ENCODE data around the gene CENPP. TPM values are rescaled to one million over a fixed set of nuclear protein-coding genes. Genes with fewer than 3 reads are reported as not detected.

Gene CENPP
- total RNA-seq, 1 donor from 2014 or later, result 1.9 TPM

GRCh38 chr9:92425474-92425873 is 99.7 kb downstream of the CENPP start:
- Histone ChIP-seq H3K4me2 (ENCODE audit: low read length) (no peak overlapping the region), H3K4me1 (ENCODE audit: insufficient read depth, low read length) (no peaks in the 10 kb centered on the region), H4K20me1 (ENCODE audit: insufficient read depth, low read length) (no peaks in the 10 kb centered on the region), H2AFZ (ENCODE audit: low read depth, low read length) (no peak overlapping the region), H3K27ac (ENCODE audit: low read depth, low read length) (no peak overlapping the region), H3K9me3 (ENCODE audit: insufficient read depth, low read depth, low read length) (no peaks in the 10 kb centered on the region), H3K36me3 (ENCODE audit: insufficient read depth, low read length) (no peaks in the 10 kb centered on the region), H3K79me2 (ENCODE audit: insufficient read depth, low read length) (no peaks in the 10 kb centered on the region), H3K9ac (ENCODE audit: low read length) (no peak overlapping the region), H3K27me3 (ENCODE audit: insufficient read depth, low read length) (no peaks in the 10 kb centered on the region), H3K4me3 (ENCODE audit: insufficient read depth, low read depth, low read length) (no peak overlapping the region)
- TF ChIP-seq, protein P1, sequence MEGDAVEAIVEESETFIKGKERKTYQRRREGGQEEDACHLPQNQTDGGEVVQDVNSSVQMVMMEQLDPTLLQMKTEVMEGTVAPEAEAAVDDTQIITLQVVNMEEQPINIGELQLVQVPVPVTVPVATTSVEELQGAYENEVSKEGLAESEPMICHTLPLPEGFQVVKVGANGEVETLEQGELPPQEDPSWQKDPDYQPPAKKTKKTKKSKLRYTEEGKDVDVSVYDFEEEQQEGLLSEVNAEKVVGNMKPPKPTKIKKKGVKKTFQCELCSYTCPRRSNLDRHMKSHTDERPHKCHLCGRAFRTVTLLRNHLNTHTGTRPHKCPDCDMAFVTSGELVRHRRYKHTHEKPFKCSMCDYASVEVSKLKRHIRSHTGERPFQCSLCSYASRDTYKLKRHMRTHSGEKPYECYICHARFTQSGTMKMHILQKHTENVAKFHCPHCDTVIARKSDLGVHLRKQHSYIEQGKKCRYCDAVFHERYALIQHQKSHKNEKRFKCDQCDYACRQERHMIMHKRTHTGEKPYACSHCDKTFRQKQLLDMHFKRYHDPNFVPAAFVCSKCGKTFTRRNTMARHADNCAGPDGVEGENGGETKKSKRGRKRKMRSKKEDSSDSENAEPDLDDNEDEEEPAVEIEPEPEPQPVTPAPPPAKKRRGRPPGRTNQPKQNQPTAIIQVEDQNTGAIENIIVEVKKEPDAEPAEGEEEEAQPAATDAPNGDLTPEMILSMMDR (IDR thresholded peaks at IDR 0.05; ENCODE audit: insufficient read depth, low read depth, low read length), result no peak
- no peak for TF ChIP-seq EZH2 (IDR thresholded peaks at IDR 0.05; ENCODE audit: insufficient read depth, low read length)
- H3K27me3 Mint-ChIP-seq (ENCODE audit: low read depth, unreplicated experiment), result no peaks in the 10 kb centered on the region
- DNase-seq (ENCODE audit: low read depth) (peak; percentile 57), FAIRE-seq (peak; percentile 34)
- H3K4me3 Mint-ChIP-seq (ENCODE audit: unreplicated experiment), result no peak overlapping the region
- peaks cover 2% of the 10 kb centered on the region for H3K4me1 Mint-ChIP-seq (ENCODE audit: low read depth, unreplicated experiment)
- H3K9me3 Mint-ChIP-seq (ENCODE audit: unreplicated experiment), result no peaks in the 10 kb centered on the region
- H3K36me3 Mint-ChIP-seq (ENCODE audit: low read depth, unreplicated experiment), result no peaks in the 10 kb centered on the region
- no peak overlapping the region for H3K27ac Mint-ChIP-seq (ENCODE audit: unreplicated experiment)

DNA sequence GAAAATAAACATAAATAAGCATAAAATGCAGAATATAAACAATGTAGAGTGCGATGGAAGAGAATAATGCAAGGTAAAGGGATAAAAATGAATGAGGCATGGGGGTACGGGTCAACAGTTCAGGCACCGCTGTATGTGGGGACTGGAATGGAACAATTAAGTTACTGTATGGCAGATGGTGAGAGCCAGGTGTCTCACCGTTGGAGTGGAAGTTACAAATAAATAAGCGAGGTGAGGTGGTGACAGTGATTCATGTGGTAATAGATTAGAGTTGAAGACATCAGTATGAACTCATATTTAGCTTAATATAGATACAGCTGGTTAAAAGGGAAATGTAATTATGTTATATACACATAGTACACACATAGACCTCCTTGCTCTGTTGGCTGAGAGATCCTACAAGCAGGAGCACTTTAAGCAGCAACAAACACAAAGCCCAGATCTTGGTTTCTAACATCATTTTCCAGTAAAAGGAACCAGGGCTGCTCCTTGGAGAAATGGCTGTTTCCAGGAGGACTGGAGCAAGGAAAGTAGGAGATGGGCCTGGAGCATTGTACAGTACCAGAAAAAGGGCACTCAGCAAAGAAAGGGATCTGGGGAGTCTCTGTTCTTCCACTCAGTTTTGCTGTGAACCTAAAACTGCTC is 100.9 kb downstream of the CENPP start:
- H3K27ac ChIP-seq (ENCODE audit: low read depth, low read length), result no peak overlapping the region
- no peak overlapping the region for H3K27ac Mint-ChIP-seq (ENCODE audit: unreplicated experiment)
- H3K4me2 ChIP-seq (ENCODE audit: low read length), result no peak overlapping the region
- H3K27me3 Mint-ChIP-seq (ENCODE audit: low read depth, unreplicated experiment), result no peaks in the 10 kb centered on the region
- no peak overlapping the region for H3K9ac ChIP-seq (ENCODE audit: low read length)
- H3K9me3 Mint-ChIP-seq (ENCODE audit: unreplicated experiment), result no peaks in the 10 kb centered on the region
- H3K4me3 ChIP-seq (ENCODE audit: insufficient read depth, low read depth, low read length), result no peak overlapping the region
- no peaks in the 10 kb centered on the region for H4K20me1 ChIP-seq (ENCODE audit: insufficient read depth, low read length)
- H3K4me1 Mint-ChIP-seq (ENCODE audit: low read depth, unreplicated experiment), result peaks cover 2% of the 10 kb centered on the region
- no peak overlapping the region for H2AFZ ChIP-seq (ENCODE audit: low read depth, low read length)
- H3K4me1 ChIP-seq (ENCODE audit: insufficient read depth, low read length), result no peaks in the 10 kb centered on the region
- TF ChIP-seq, protein P1 (IDR thresholded peaks at IDR 0.05; ENCODE audit: insufficient read depth, low read depth, low read length), result no peak
- TF ChIP-seq EZH2 (IDR thresholded peaks at IDR 0.05; ENCODE audit: insufficient read depth, low read length), result no peak
- FAIRE-seq (no peak), DNase-seq (ENCODE audit: low read depth) (no peak)
- H3K27me3 ChIP-seq (ENCODE audit: insufficient read depth, low read length), result no peaks in the 10 kb centered on the region
- H3K4me3 Mint-ChIP-seq (ENCODE audit: unreplicated experiment), result no peak overlapping the region
- H3K36me3 Mint-ChIP-seq (ENCODE audit: low read depth, unreplicated experiment), result no peaks in the 10 kb centered on the region
- H3K79me2 ChIP-seq (ENCODE audit: insufficient read depth, low read length), result no peaks in the 10 kb centered on the region
- no peaks in the 10 kb centered on the region for H3K36me3 ChIP-seq (ENCODE audit: insufficient read depth, low read length)
- no peaks in the 10 kb centered on the region for H3K9me3 ChIP-seq (ENCODE audit: insufficient read depth, low read depth, low read length)

GRCh38 chr9:92429836-92430235 is 104.1 kb downstream of the CENPP start:
- FAIRE-seq, result no peak
- no peaks in the 10 kb centered on the region for H3K36me3 ChIP-seq (ENCODE audit: insufficient read depth, low read length)
- no peak overlapping the region for H3K27ac ChIP-seq (ENCODE audit: low read depth, low read length)
- H3K79me2 ChIP-seq (ENCODE audit: insufficient read depth, low read length), result no peaks in the 10 kb centered on the region
- TF ChIP-seq, protein P1 (IDR thresholded peaks at IDR 0.05; ENCODE audit: insufficient read depth, low read depth, low read length), result no peak
- TF ChIP-seq EZH2 (IDR thresholded peaks at IDR 0.05; ENCODE audit: insufficient read depth, low read length), result no peak
- no peak overlapping the region for H3K4me2 ChIP-seq (ENCODE audit: low read length)
- Mint-ChIP-seq H3K4me3 (ENCODE audit: unreplicated experiment) (no peak overlapping the region), H3K4me1 (ENCODE audit: low read depth, unreplicated experiment) (peaks cover 2% of the 10 kb centered on the region), H3K9me3 (ENCODE audit: unreplicated experiment) (no peaks in the 10 kb centered on the region), H3K36me3 (ENCODE audit: low read depth, unreplicated experiment) (no peaks in the 10 kb centered on the region), H3K27me3 (ENCODE audit: low read depth, unreplicated experiment) (no peaks in the 10 kb centered on the region), H3K27ac (ENCODE audit: unreplicated experiment) (no peak overlapping the region)
- H3K27me3 ChIP-seq (ENCODE audit: insufficient read depth, low read length), result no peaks in the 10 kb centered on the region
- H3K4me3 ChIP-seq (ENCODE audit: insufficient read depth, low read depth, low read length), result no peak overlapping the region
- H3K9me3 ChIP-seq (ENCODE audit: insufficient read depth, low read depth, low read length), result no peaks in the 10 kb centered on the region
- H2AFZ ChIP-seq (ENCODE audit: low read depth, low read length), result no peak overlapping the region
- H4K20me1 ChIP-seq (ENCODE audit: insufficient read depth, low read length), result no peaks in the 10 kb centered on the region
- H3K9ac ChIP-seq (ENCODE audit: low read length), result no peak overlapping the region
- H3K4me1 ChIP-seq (ENCODE audit: insufficient read depth, low read length), result no peaks in the 10 kb centered on the region
- DNase-seq (ENCODE audit: low read depth), result no peak

All from astrocyte (in vitro differentiated cells and primary cell).